Hepatocyte (in vitro differentiated cells): ENCODE data around the gene SNPH. TPM values are rescaled to one million over a fixed set of nuclear protein-coding genes. Genes with fewer than 3 reads are reported as not detected.

Experiments
- DNase-seq: peaks from one replicate; pipeline ENCODE4 v3.0.0-alpha.2; 2016; ENCODE audit warnings: low spot score
- H2AFZ ChIP-seq: fragments of 200-600 bp; sonication (generic); 2 replicates; pipeline ENCODE4 v1.6.0; 2016; ENCODE audit warnings: antibody characterized with exemption, mild to moderate bottlenecking
- H3K27ac ChIP-seq: fragments of 200-600 bp; sonication (generic); 2 replicates; pipeline ENCODE4 v1.5.1; 2016; ENCODE audit warnings: mild to moderate bottlenecking
- H3K27me3 ChIP-seq: fragments of 200-600 bp; sonication (generic); 2 replicates; pipeline ENCODE4 v1.6.1; 2016
- H3K36me3 ChIP-seq: fragments of 200-600 bp; sonication (generic); replicated peaks from 2 replicates; pipeline ENCODE4 v1.5.1; 2016; ENCODE audit warnings: low read depth; ENCODE audit not compliant: insufficient read depth
- H3K4me1 ChIP-seq: fragments of 200-600 bp; sonication (generic); 2 replicates; pipeline ENCODE4 v1.5.1; 2016; ENCODE audit warnings: mild to moderate bottlenecking, moderate library complexity; ENCODE audit not compliant: insufficient read depth
- H3K4me2 ChIP-seq: fragments of 200-600 bp; sonication (generic); 2 replicates; pipeline ENCODE4 v1.6.0; 2016
- H3K4me3 ChIP-seq: fragments of 200-600 bp; sonication (generic); 2 replicates; pipeline ENCODE4 v1.5.1; 2016; ENCODE audit warnings: mild to moderate bottlenecking
- H3K79me2 ChIP-seq: fragments of 200-600 bp; sonication (generic); 2 replicates; pipeline ENCODE4 v1.6.0; 2017; ENCODE audit warnings: mild to moderate bottlenecking
- H3K9me2 ChIP-seq: fragments of 200-600 bp; sonication (generic); replicated peaks from 2 replicates; pipeline ENCODE4 v1.6.0; 2017; ENCODE audit warnings: mild to moderate bottlenecking; ENCODE audit not compliant: insufficient read depth
- H3K9me3 ChIP-seq: fragments of 200-600 bp; sonication (generic); 2 replicates; pipeline ENCODE4 v1.5.1; 2016; ENCODE audit warnings: low read depth, mild to moderate bottlenecking
- H4K20me1 ChIP-seq: fragments of 200-600 bp; sonication (generic); 2 replicates; pipeline ENCODE4 v1.6.0; 2016; ENCODE audit warnings: mild to moderate bottlenecking; ENCODE audit not compliant: insufficient read depth, poor library complexity, severe bottlenecking
- CTCF ChIP-seq: fragments of 200-600 bp; sonication (generic); IDR thresholded peaks from 2 replicates; pipeline ENCODE4 v1.5.1; 2016; ENCODE audit warnings: antibody characterized with exemption, mild to moderate bottlenecking; ENCODE audit not compliant: poor library complexity
- EZH2 ChIP-seq: fragments of 200-600 bp; sonication (generic); IDR thresholded peaks from 2 replicates; pipeline ENCODE4 v1.6.1; 2016; ENCODE audit warnings: antibody characterized with exemption, mild to moderate bottlenecking, borderline replicate concordance
- EZH2phosphoT487 ChIP-seq: fragments of 200-600 bp; sonication (generic); IDR thresholded peaks from one replicate; pipeline ENCODE4 v1.6.1; 2018; ENCODE audit warnings: antibody characterized with exemption, mild to moderate bottlenecking, low read depth, moderate library complexity; ENCODE audit not compliant: unreplicated experiment, severe bottlenecking
- WGBS: methylation state at CpG from one replicate; pipeline ENCODE4 v1.1.6; 2016; ENCODE audit warnings: low lambda C conversion rate; ENCODE audit errors: missing lambda C conversion rate; 5-methylcytosine and 5-hydroxymethylcytosine counted together
- polyA plus RNA-seq: library from polyadenylated mRNA; unstranded; fragments of >200 nt; fragmentation: Nextera tagmentation; extraction: Ambion mirVana; gene quantifications from 2 replicates; pipeline ENCODE4 v1.2.1, GENCODE V29; 2016
- total RNA-seq: library from RNA; depleted of rRNA; stranded (reverse); fragments of >200 nt; gene quantifications from 2 replicates; pipeline ENCODE4 v1.2.3, GENCODE V29; 2014

Gene SNPH
- total and polyA plus RNA-seq, 2 experiments from 2014 or later, result 2.3 to 3.7 TPM

DNA sequence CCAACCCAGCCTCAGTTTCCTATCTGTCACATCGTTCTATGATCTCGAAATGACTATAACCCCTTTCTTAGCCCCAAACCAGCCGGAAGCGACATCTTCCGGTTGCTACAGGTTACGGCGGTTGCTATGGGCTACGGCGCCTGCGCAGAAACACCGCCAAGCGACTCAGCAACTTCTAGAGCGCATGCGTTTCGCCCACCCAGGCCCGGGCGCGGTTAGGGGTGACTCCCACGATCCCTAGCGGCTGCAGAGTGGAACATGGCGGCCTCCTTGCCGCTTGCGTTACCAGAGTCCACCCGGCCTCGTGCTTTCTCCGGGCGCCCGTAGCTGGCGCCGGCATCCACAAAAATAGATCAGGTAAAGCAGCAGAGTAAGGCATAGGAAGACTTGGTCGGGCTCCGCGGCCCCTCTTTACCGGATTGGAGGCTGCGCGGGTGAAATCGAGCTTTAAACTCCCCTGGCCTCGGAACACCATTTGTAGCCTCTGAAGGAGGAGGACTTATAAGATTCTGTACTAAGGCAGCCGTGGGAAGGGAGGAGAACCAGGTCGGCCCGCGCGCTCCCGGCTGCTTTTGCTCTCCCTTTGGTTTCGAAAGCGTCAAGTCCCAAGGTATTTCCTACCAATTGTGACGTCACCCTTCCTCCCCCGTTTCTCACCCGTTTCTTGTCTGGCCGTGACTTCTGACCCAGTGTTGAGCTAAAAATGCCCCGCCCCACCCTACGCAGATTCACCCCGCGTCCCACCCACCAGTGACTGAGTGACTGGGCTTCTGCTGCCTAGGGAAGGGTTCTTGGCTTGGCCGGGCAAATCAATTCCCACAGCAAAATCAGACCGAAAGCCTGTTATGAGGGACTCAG lies 59.3 kb downstream of the SNPH start:
- H3K27me3 ChIP-seq, result no peaks in the 10 kb centered on the region
- H2AFZ ChIP-seq, result peak overlapping the region; percentile 50
- H3K4me2 ChIP-seq, result peak overlapping the region; percentile 85
- no peaks in the 10 kb centered on the region for H3K36me3 ChIP-seq
- H3K9me3 ChIP-seq, result no peaks in the 10 kb centered on the region
- peaks cover 35% of the 10 kb centered on the region for H3K4me1 ChIP-seq
- peaks cover 50% of the 10 kb centered on the region for H3K79me2 ChIP-seq
- H3K27ac ChIP-seq, result peak overlapping the region; percentile 100
- H4K20me1 ChIP-seq, result no peaks in the 10 kb centered on the region
- no peak for TF ChIP-seq EZH2
- no peak for TF ChIP-seq EZH2phosphoT487
- no peak for TF ChIP-seq CTCF
- peak overlapping the region; percentile 63 for H3K4me3 ChIP-seq
- under 1% methylated on average over 53 of the region's 56 CpGs for WGBS
- H3K9me2 ChIP-seq, result no peaks in the 10 kb centered on the region
- DNase-seq, result peak; percentile 99

GRCh38 chr20:1326031-1326930 lies 60.2 kb downstream of the SNPH start:
- H3K4me1 ChIP-seq, result peaks cover 35% of the 10 kb centered on the region
- peak overlapping the region; percentile 85 for H3K4me2 ChIP-seq
- no peaks in the 10 kb centered on the region for H3K9me2 ChIP-seq
- TF ChIP-seq CTCF (no peak), EZH2 (no peak), EZH2phosphoT487 (no peak)
- WGBS, result 45% methylated on average over 10 of the region's 10 CpGs
- H3K27ac ChIP-seq, result peak overlapping the region; percentile 100
- H4K20me1 ChIP-seq, result no peaks in the 10 kb centered on the region
- H3K9me3 ChIP-seq, result no peaks in the 10 kb centered on the region
- DNase-seq, result peak; percentile 44
- H2AFZ ChIP-seq, result no peak overlapping the region
- no peaks in the 10 kb centered on the region for H3K27me3 ChIP-seq
- H3K4me3 ChIP-seq, result peak overlapping the region; percentile 63
- peaks cover 59% of the 10 kb centered on the region for H3K79me2 ChIP-seq
- H3K36me3 ChIP-seq, result no peaks in the 10 kb centered on the region

- Histone ChIP-seq H3K9me3 (no peaks in the 10 kb centered on the region), H3K27me3 (no peaks in the 10 kb centered on the region), H3K4me2 (peak overlapping the region; percentile 85), H3K9me2 (no peaks in the 10 kb centered on the region), H3K4me1 (peaks cover 35% of the 10 kb centered on the region), H3K36me3 (no peaks in the 10 kb centered on the region), H3K79me2 (peaks cover 69% of the 10 kb centered on the region), H3K4me3 (no peak overlapping the region), H2AFZ (no peak overlapping the region), H4K20me1 (no peaks in the 10 kb centered on the region), H3K27ac (peak overlapping the region; percentile 100)
- peak; percentile 46 for DNase-seq
- TF ChIP-seq CTCF, result no peak
- no peak for TF ChIP-seq EZH2phosphoT487
- TF ChIP-seq EZH2, result no peak
- WGBS, result 82% methylated on average over 8 of the region's 8 CpGs
Measured at GRCh38 chr20:1327241-1327653, 61.2 kb downstream of the SNPH start.
